Mesenchymal stem cell (in vitro differentiated cells and primary cell): ENCODE data around the gene C1orf198.

ENCODE experiments used
- DNase-seq: peaks from one replicate; pipeline ENCODE4 v3.0.0-alpha.2; 2013
- H2AFZ ChIP-seq: one replicate; pipeline ENCODE4 v1.6.1; 2013; ENCODE audit warnings: low read depth, mild to moderate bottlenecking, control low read depth, inconsistent platforms, low read length, moderate library complexity
- H2AK5ac ChIP-seq: 2 replicates; pipeline ENCODE4 v1.6.1; 2013; ENCODE audit warnings: low read length, moderate library complexity, mild to moderate bottlenecking, inconsistent platforms; ENCODE audit not compliant: severe bottlenecking
- H2BK120ac ChIP-seq: one replicate; pipeline ENCODE4 v1.6.1; 2013; ENCODE audit warnings: low read depth, mild to moderate bottlenecking, inconsistent platforms, low read length, moderate library complexity
- H2BK12ac ChIP-seq, 2 experiments: one replicate each; pipeline ENCODE4 v1.6.1; 2013; ENCODE audit warnings: inconsistent platforms in 2 of 2, low read length in 2 of 2, mild to moderate bottlenecking in 2 of 2, moderate library complexity in 2 of 2, control low read depth in 1 of 2
- H2BK15ac ChIP-seq: one replicate; pipeline ENCODE4 v1.6.1; 2013; ENCODE audit warnings: mild to moderate bottlenecking, low read depth, inconsistent platforms; ENCODE audit not compliant: poor library complexity, severe bottlenecking
- H2BK5ac ChIP-seq: 2 replicates; pipeline ENCODE4 v1.6.1; 2013; ENCODE audit warnings: low read depth, mild to moderate bottlenecking, low read length, control low read depth, inconsistent platforms; ENCODE audit not compliant: poor library complexity, severe bottlenecking
- H3K14ac ChIP-seq, 2 experiments: one replicate each; pipeline ENCODE4 v1.6.1; 2013; ENCODE audit warnings: inconsistent platforms in 2 of 2, low read length in 2 of 2, control low read depth in 1 of 2, mild to moderate bottlenecking in 1 of 2, moderate library complexity in 1 of 2
- H3K18ac ChIP-seq, 2 experiments: one replicate each; pipeline ENCODE4 v1.6.1; 2013; ENCODE audit warnings: inconsistent platforms in 2 of 2, low read length in 2 of 2, control low read depth in 1 of 2, low read depth in 1 of 2, mild to moderate bottlenecking in 1 of 2
- H3K23ac ChIP-seq, 2 experiments: one replicate each; pipeline ENCODE4 v1.6.1; 2013; ENCODE audit warnings: inconsistent platforms in 2 of 2, low read length in 2 of 2, mild to moderate bottlenecking in 2 of 2, moderate library complexity in 2 of 2, control low read depth in 1 of 2
- H3K27ac ChIP-seq: 2 replicates; pipeline ENCODE4 v1.5.1; 2013; ENCODE audit warnings: mild to moderate bottlenecking, moderate library complexity, low read length, control low read depth, inconsistent platforms; ENCODE audit not compliant: poor library complexity, severe bottlenecking
- H3K27me3 ChIP-seq, 2 experiments: 2 replicates each; pipeline versions ENCODE4 v1.6.1 to v1.7.0; 2013; ENCODE audit warnings: low read length in 2 of 2, mild to moderate bottlenecking in 2 of 2, moderate library complexity in 2 of 2, control low read depth in 1 of 2, inconsistent platforms in 1 of 2; ENCODE audit not compliant: control insufficient read depth in 1 of 2, insufficient read depth in 1 of 2
- H3K36me3 ChIP-seq, 2 experiments: 2 replicates each; pipeline versions ENCODE4 v1.6.1 to v1.7.0; 2013; ENCODE audit warnings: low read length in 2 of 2, control low read depth in 1 of 2, inconsistent platforms in 1 of 2, low read depth in 1 of 2, mild to moderate bottlenecking in 1 of 2; ENCODE audit not compliant: insufficient read depth in 2 of 2, control insufficient read depth in 1 of 2
- H3K4ac ChIP-seq, 2 experiments: one replicate each; pipeline ENCODE4 v1.6.1; 2013; ENCODE audit warnings: inconsistent platforms in 2 of 2, low read length in 2 of 2, mild to moderate bottlenecking in 2 of 2, moderate library complexity in 2 of 2, control low read depth in 1 of 2, low read depth in 1 of 2
- H3K4me1 ChIP-seq: 2 replicates; pipeline ENCODE4 v1.6.1; 2013; ENCODE audit warnings: low read depth, low read length, control low read depth; ENCODE audit not compliant: control insufficient read depth, insufficient read depth
- H3K4me2 ChIP-seq: 2 replicates; pipeline ENCODE4 v1.6.1; 2013; ENCODE audit warnings: low read length, mild to moderate bottlenecking, inconsistent platforms; ENCODE audit not compliant: poor library complexity, severe bottlenecking
- H3K4me3 ChIP-seq, 2 experiments: 2 replicates each; pipeline versions ENCODE4 v1.5.1 to v1.7.0; 2013; ENCODE audit warnings: low read length in 2 of 2, mild to moderate bottlenecking in 2 of 2, control low read depth in 1 of 2, low read depth in 1 of 2; ENCODE audit not compliant: insufficient read depth in 1 of 2
- H3K79me1 ChIP-seq: replicated peaks from 2 replicates; pipeline ENCODE4 v1.6.1; 2013; ENCODE audit warnings: mild to moderate bottlenecking, control low read depth, low read length, inconsistent platforms; ENCODE audit not compliant: poor library complexity, severe bottlenecking
- H3K9ac ChIP-seq: 2 replicates; pipeline ENCODE4 v1.7.0; 2013; ENCODE audit warnings: mild to moderate bottlenecking, low read length, moderate library complexity
- H3K9me3 ChIP-seq: 2 replicates; pipeline ENCODE4 v1.7.0; 2013; ENCODE audit warnings: mild to moderate bottlenecking, low read length; ENCODE audit not compliant: control insufficient read depth
- H4K8ac ChIP-seq: one replicate; pipeline ENCODE4 v1.6.1; 2013; ENCODE audit warnings: inconsistent platforms, mild to moderate bottlenecking, low read length, moderate library complexity
- H4K91ac ChIP-seq: one replicate; pipeline ENCODE4 v1.6.1; 2013; ENCODE audit warnings: mild to moderate bottlenecking, low read length, inconsistent platforms
- WGBS: methylation state at CpG from one replicate; pipeline ENCODE4 v1.1.7; 2013; ENCODE audit warnings: mixed read lengths; 5-methylcytosine and 5-hydroxymethylcytosine counted together

The C1orf198 gene

GRCh38 chr1:230877146-230877923 lies 9.0 kb upstream of the C1orf198 start:
- Histone ChIP-seq H3K27me3 (peaks cover 9 to 10% of the 10 kb centered on the region in 2 experiments), H3K23ac (no peak overlapping the region), H4K8ac (no peak overlapping the region), H4K91ac (peak overlapping the region; percentile 29), H2AK5ac (no peak overlapping the region), H2AFZ (no peak overlapping the region), H3K4me2 (no peak overlapping the region), H3K36me3 (no peaks in the 10 kb centered on the region), H3K4ac (no peak overlapping the region), H2BK5ac (no peak overlapping the region), H3K4me3 (no peak overlapping the region), H3K9ac (peak overlapping the region; percentile 5), H3K27ac (no peak overlapping the region), H3K79me1 (no peaks in the 10 kb centered on the region), H2BK12ac (peak overlapping the region; percentile 12 to 73), H2BK120ac (no peak overlapping the region), H3K18ac (peak overlapping the region in 1 of 2 experiments; percentile 50), H2BK15ac (no peak overlapping the region), H3K14ac (no peak overlapping the region), H3K9me3 (no peaks in the 10 kb centered on the region), H3K4me1 (peaks cover 6% of the 10 kb centered on the region)
- peak; percentile 67 for DNase-seq
- 62% methylated on average over 14 of the region's 14 CpGs for WGBS

DNA sequence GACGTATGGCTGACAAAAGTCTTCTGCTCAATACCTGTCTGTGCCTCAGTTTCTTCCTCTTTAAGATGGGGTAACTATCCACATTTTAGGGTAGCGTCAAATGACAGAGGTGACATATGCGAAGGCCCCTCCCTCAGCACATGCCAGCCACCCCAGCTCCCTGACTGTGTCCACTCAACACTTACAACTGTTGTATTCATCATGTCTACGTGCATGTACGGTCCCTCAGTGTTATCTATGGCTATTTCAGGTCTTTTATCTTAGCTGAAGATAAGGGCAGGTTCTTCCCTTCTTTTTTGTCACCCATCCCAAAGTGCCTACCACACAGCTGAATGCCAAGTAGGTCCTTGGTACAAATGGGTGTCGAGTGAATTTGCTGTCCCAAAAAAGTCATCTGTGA lies 8.3 kb upstream of the C1orf198 start:
- Histone ChIP-seq H3K18ac (peak overlapping the region in 1 of 2 experiments; percentile 50), H3K14ac (no peak overlapping the region), H3K27ac (no peak overlapping the region), H3K4ac (no peak overlapping the region), H2BK12ac (peak overlapping the region; percentile 3 to 12), H3K23ac (no peak overlapping the region), H3K9ac (no peak overlapping the region), H2BK120ac (no peak overlapping the region), H3K27me3 (peaks cover 7 to 10% of the 10 kb centered on the region in 2 experiments), H3K4me2 (no peak overlapping the region), H3K4me3 (no peak overlapping the region), H2BK5ac (no peak overlapping the region), H2BK15ac (no peak overlapping the region), H4K8ac (no peak overlapping the region), H4K91ac (no peak overlapping the region), H3K79me1 (no peaks in the 10 kb centered on the region), H3K9me3 (no peaks in the 10 kb centered on the region), H3K4me1 (peaks cover 6% of the 10 kb centered on the region), H2AFZ (no peak overlapping the region), H3K36me3 (no peaks in the 10 kb centered on the region), H2AK5ac (no peak overlapping the region)
- DNase-seq = no peak
- WGBS = 92% methylated on average over 6 of the region's 6 CpGs

DNA sequence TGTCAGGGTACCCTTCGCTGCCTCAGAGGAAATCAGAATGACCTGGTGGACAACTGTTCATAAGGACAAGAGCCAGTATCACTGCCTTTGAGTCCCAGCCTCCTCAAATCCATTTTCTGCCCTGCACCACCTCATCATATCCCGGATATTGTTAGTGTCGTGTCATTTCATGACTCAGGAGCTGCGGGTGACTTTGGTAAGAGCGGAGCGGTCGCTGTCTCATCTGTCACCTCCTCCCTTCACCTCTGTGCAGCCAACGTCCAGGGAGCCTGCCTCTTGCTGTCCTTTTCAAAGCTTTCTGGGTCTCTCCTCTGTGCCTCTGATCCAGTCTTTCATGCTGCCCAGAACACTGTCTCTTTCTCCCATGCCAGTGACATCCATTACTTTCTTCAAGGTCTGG lies 7.0 kb upstream of the C1orf198 start:
- 83% methylated on average over 8 of the region's 8 CpGs for WGBS
- H4K8ac ChIP-seq = no peak overlapping the region
- no peak overlapping the region for H2BK5ac ChIP-seq

GRCh38 chr1:230870916-230871315 lies 2.6 kb upstream of the C1orf198 start:
- Histone ChIP-seq H2BK120ac (no peak overlapping the region), H3K4ac (peak overlapping the region in 1 of 2 experiments; percentile 79), H3K79me1 (peaks cover 2% of the 10 kb centered on the region), H3K4me1 (peaks cover 9% of the 10 kb centered on the region), H3K14ac (no peak overlapping the region), H2AK5ac (peak overlapping the region; percentile 86), H2BK15ac (peak overlapping the region; percentile 75), H3K27ac (no peak overlapping the region), H3K9ac (no peak overlapping the region), H2BK5ac (peak overlapping the region; percentile 58), H2AFZ (no peak overlapping the region), H2BK12ac (peak overlapping the region; percentile 73 to 79), H3K4me3 (no peak overlapping the region), H3K9me3 (no peaks in the 10 kb centered on the region), H3K27me3 (no peaks in the 10 kb centered on the region), H3K23ac (no peak overlapping the region), H3K36me3 (no peaks in the 10 kb centered on the region), H4K91ac (peak overlapping the region; percentile 65), H4K8ac (no peak overlapping the region), H3K18ac (peak overlapping the region; percentile 39 to 57), H3K4me2 (no peak overlapping the region)
- 97% methylated on average over 4 of the region's 4 CpGs for WGBS
- no peak for DNase-seq

More for the DNA sequence above, 7.0 kb upstream of the C1orf198 start:
- DNase-seq = no peak
- Histone ChIP-seq H2AK5ac (no peak overlapping the region), H3K4ac (no peak overlapping the region), H3K4me1 (peaks cover 6% of the 10 kb centered on the region), H3K36me3 (no peaks in the 10 kb centered on the region), H3K27me3 (peaks cover 0 to 3% of the 10 kb centered on the region in 2 experiments), H2BK120ac (no peak overlapping the region), H2BK12ac (peak overlapping the region in 1 of 2 experiments; percentile 68), H3K4me2 (no peak overlapping the region), H2AFZ (no peak overlapping the region), H3K79me1 (no peaks in the 10 kb centered on the region), H3K18ac (no peak overlapping the region), H3K9me3 (no peaks in the 10 kb centered on the region), H4K91ac (peak overlapping the region; percentile 25), H3K23ac (no peak overlapping the region), H3K27ac (no peak overlapping the region), H3K4me3 (no peak overlapping the region), H3K9ac (no peak overlapping the region), H3K14ac (no peak overlapping the region), H2BK15ac (peak overlapping the region; percentile 77)
